ENCODE measurements around the gene DVL2. TPM values are rescaled to one million over a fixed set of nuclear protein-coding genes. Genes with fewer than 3 reads are reported as not detected.

DVL2 gene
- total and polyA plus RNA-seq, 2 of the 13 experiments (the other 11 are each of a cell fraction or from before 2014, with no cell fraction given): 5.7 to 38.2 TPM

DNA sequence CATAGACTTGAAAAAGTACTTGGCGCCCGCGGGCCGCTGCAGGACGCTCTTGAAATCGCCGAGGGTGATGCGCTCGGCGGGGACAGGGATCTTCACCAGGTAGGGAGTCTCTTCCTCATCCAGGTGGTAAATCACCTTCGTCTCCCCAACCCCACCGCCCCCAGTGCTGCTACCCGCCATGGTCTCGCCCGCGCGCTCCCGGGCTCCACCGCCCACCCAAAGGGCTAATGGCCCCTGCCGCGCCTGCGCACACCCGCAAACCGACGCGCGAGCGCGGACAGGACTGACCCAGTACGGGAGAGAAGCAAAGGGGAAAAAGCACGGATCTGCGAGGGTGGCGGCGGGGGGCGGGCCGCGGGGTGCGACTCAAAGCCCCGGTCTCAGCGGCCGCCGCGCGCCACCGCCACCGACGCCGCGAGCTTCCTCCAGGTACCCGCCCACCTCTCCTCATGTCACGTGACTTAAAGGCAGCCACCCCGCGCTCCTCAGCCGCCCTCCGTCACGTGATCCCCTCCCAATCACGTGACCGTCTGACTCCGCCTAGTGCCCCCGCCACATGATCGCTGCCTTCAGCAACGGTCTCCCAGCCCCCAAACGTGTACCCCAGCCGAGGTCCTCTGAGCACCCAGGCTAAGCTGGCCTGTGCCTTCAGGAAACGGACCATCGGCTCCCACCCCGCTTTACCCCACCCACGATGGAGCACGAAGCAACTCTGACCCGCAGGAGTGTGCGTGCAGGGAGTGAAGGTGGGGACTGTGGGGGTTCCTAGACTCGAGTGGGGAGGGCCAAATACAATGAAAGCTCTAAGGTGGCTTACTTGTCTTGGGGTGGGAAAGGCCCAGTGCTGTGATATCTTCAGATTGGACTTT, at the start of gene DVL2 (continued):
- TF ChIP-seq, protein P1, sequence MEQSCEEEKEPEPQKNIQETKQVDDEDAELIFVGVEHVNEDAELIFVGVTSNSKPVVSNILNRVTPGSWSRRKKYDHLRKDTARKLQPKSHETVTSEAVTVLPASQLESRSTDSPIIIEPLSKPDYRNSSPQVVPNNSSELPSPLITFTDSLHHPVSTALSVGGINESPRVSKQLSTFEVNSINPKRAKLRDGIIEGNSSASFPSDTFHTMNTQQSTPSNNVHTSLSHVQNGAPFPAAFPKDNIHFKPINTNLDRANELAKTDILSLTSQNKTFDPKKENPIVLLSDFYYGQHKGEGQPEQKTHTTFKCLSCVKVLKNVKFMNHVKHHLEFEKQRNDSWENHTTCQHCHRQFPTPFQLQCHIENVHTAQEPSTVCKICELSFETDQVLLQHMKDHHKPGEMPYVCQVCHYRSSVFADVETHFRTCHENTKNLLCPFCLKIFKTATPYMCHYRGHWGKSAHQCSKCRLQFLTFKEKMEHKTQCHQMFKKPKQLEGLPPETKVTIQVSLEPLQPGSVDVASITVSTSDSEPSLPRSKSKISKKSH (CRISPR knock-in tag; IDR thresholded peaks at IDR 0.05; ENCODE audit: borderline replicate concordance): no peak; the same call in 1 of the 2 replicates
- no peak for TF ChIP-seq SMARCC2 (IDR thresholded peaks at IDR 0.05)
- peak; percentile 97 for TF ChIP-seq RBFOX2 (IDR thresholded peaks at IDR 0.05; ENCODE audit: low read depth, low read length)
- no peak for TF ChIP-seq CCAR2 (optimal IDR thresholded peaks at IDR 0.05; ENCODE audit: low read depth, low read length)
- TF ChIP-seq ZFP37 (CRISPR knock-in tag; IDR thresholded peaks at IDR 0.05; ENCODE audit: borderline replicate concordance): peak; percentile 93; the same call in 1 of the 2 replicates
- TF ChIP-seq MXD4 (CRISPR knock-in tag; IDR thresholded peaks at IDR 0.05): peak; percentile 92
- no peak for TF ChIP-seq ZNF546 (CRISPR knock-in tag; conservative IDR thresholded peaks at IDR 0.05)
- TF ChIP-seq IRF2 (CRISPR knock-in tag; IDR thresholded peaks at IDR 0.05): peak; percentile 97
- TF ChIP-seq, protein P2, sequence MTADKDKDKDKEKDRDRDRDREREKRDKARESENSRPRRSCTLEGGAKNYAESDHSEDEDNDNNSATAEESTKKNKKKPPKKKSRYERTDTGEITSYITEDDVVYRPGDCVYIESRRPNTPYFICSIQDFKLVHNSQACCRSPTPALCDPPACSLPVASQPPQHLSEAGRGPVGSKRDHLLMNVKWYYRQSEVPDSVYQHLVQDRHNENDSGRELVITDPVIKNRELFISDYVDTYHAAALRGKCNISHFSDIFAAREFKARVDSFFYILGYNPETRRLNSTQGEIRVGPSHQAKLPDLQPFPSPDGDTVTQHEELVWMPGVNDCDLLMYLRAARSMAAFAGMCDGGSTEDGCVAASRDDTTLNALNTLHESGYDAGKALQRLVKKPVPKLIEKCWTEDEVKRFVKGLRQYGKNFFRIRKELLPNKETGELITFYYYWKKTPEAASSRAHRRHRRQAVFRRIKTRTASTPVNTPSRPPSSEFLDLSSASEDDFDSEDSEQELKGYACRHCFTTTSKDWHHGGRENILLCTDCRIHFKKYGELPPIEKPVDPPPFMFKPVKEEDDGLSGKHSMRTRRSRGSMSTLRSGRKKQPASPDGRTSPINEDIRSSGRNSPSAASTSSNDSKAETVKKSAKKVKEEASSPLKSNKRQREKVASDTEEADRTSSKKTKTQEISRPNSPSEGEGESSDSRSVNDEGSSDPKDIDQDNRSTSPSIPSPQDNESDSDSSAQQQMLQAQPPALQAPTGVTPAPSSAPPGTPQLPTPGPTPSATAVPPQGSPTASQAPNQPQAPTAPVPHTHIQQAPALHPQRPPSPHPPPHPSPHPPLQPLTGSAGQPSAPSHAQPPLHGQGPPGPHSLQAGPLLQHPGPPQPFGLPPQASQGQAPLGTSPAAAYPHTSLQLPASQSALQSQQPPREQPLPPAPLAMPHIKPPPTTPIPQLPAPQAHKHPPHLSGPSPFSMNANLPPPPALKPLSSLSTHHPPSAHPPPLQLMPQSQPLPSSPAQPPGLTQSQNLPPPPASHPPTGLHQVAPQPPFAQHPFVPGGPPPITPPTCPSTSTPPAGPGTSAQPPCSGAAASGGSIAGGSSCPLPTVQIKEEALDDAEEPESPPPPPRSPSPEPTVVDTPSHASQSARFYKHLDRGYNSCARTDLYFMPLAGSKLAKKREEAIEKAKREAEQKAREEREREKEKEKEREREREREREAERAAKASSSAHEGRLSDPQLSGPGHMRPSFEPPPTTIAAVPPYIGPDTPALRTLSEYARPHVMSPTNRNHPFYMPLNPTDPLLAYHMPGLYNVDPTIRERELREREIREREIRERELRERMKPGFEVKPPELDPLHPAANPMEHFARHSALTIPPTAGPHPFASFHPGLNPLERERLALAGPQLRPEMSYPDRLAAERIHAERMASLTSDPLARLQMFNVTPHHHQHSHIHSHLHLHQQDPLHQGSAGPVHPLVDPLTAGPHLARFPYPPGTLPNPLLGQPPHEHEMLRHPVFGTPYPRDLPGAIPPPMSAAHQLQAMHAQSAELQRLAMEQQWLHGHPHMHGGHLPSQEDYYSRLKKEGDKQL (CRISPR knock-in tag; IDR thresholded peaks at IDR 0.05; ENCODE audit: low read depth): no peak
- TF ChIP-seq ZNF550 (CRISPR knock-in tag; IDR thresholded peaks at IDR 0.05; ENCODE audit: borderline replicate concordance): no peak
- no peak for TF ChIP-seq SRSF9 (IDR thresholded peaks at IDR 0.05; ENCODE audit: borderline replicate concordance, insufficient read depth, low read depth, low read length, poor library complexity, severe bottlenecking)
- TF ChIP-seq, protein P3, sequence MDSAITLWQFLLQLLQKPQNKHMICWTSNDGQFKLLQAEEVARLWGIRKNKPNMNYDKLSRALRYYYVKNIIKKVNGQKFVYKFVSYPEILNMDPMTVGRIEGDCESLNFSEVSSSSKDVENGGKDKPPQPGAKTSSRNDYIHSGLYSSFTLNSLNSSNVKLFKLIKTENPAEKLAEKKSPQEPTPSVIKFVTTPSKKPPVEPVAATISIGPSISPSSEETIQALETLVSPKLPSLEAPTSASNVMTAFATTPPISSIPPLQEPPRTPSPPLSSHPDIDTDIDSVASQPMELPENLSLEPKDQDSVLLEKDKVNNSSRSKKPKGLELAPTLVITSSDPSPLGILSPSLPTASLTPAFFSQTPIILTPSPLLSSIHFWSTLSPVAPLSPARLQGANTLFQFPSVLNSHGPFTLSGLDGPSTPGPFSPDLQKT (CRISPR knock-in tag; IDR thresholded peaks at IDR 0.05; ENCODE audit: borderline replicate concordance): no peak
- no peak for TF ChIP-seq ZNF260 (CRISPR knock-in tag; IDR thresholded peaks at IDR 0.05; ENCODE audit: borderline replicate concordance, low read depth)
- TF ChIP-seq ZNF788 (CRISPR knock-in tag; IDR thresholded peaks at IDR 0.05; ENCODE audit: borderline replicate concordance): peak; percentile 90
- TF ChIP-seq HNRNPLL (IDR thresholded peaks at IDR 0.05; ENCODE audit: low read depth, low read length, poor library complexity, severe bottlenecking): peak; percentile 86
- TF ChIP-seq ZNF629 (CRISPR knock-in tag; conservative IDR thresholded peaks at IDR 0.05): peak; percentile 40; the same call in 1 of the 2 replicates
- TF ChIP-seq TCF7L2 (IDR thresholded peaks at IDR 0.05; ENCODE audit: low read depth, low read length): no peak
- TF ChIP-seq ZNF33A (CRISPR knock-in tag; IDR thresholded peaks at IDR 0.05; ENCODE audit: borderline replicate concordance): no peak
- TF ChIP-seq, protein P4, sequence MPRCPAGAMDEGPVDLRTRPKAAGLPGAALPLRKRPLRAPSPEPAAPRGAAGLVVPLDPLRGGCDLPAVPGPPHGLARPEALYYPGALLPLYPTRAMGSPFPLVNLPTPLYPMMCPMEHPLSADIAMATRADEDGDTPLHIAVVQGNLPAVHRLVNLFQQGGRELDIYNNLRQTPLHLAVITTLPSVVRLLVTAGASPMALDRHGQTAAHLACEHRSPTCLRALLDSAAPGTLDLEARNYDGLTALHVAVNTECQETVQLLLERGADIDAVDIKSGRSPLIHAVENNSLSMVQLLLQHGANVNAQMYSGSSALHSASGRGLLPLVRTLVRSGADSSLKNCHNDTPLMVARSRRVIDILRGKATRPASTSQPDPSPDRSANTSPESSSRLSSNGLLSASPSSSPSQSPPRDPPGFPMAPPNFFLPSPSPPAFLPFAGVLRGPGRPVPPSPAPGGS (CRISPR knock-in tag; IDR thresholded peaks at IDR 0.05): peak; percentile 72

All from HepG2 (cell line).